IMR-90 (cell line): ENCODE results near the gene FHL5. TPM values are rescaled to one million over a fixed set of nuclear protein-coding genes. Genes with fewer than 3 reads are reported as not detected.

Experiments
- ATAC-seq: fragments of 200-7000 bp; cut with Tn5 transposase; 2 replicates; pipeline ENCODE4 v1.9.1; 2020; ENCODE audit warnings: low read depth, mild to moderate bottlenecking, moderate library complexity
- BruUV-seq: library from RNA; stranded (reverse); fragments of 400-500 nt; replicated peaks from 2 replicates; lab custom pipeline; 2021; lab: Mats Ljungman, UMichigan
- CTCF ChIA-PET: fragments of 300-600 bp; formaldehyde crosslinking; extraction: SDS; loops from one replicate; lab custom pipeline; 2021; ENCODE audit warnings: antibody characterized with exemption; lab: Yijun Ruan, JAX
- POLR2A ChIA-PET: fragments of 300-600 bp; sonication (Branson Sonifier 250); formaldehyde crosslinking; loops from one replicate; lab custom pipeline; 2022; ENCODE audit warnings: antibody characterized with exemption; ENCODE audit not compliant: unreplicated experiment; lab: Charles Lee
- DNase-seq: peaks from one replicate; pipeline ENCODE4 v3.0.0; 2013
- H2AFZ ChIP-seq: replicated peaks from 2 replicates; pipeline ENCODE3; 2013; ENCODE audit warnings: low read length, mild to moderate bottlenecking; ENCODE audit not compliant: poor library complexity
- H2AK5ac ChIP-seq: 2 replicates; pipeline ENCODE4 v1.6.1; 2013; ENCODE audit warnings: low read depth, low read length, inconsistent platforms
- H2AK9ac ChIP-seq: replicated peaks from 2 replicates; pipeline ENCODE3; 2013; ENCODE audit warnings: mild to moderate bottlenecking, low read depth, low read length, moderate library complexity; ENCODE audit not compliant: poor library complexity
- H2BK120ac ChIP-seq: 2 replicates; pipeline ENCODE4 v1.6.1; 2013; ENCODE audit warnings: low read depth, low read length, inconsistent platforms
- H2BK15ac ChIP-seq: 3 replicates; pipeline ENCODE4 v1.6.1; 2013; ENCODE audit warnings: low read depth, low read length, inconsistent platforms
- H2BK20ac ChIP-seq: 2 replicates; pipeline ENCODE4 v1.6.1; 2013; ENCODE audit warnings: low read depth, mild to moderate bottlenecking, inconsistent platforms, low read length, moderate library complexity
- H2BK5ac ChIP-seq: 2 replicates; pipeline ENCODE4 v1.6.1; 2013; ENCODE audit warnings: mild to moderate bottlenecking, low read depth, low read length, inconsistent platforms; ENCODE audit not compliant: poor library complexity, severe bottlenecking
- H3K14ac ChIP-seq: replicated peaks from 2 replicates; pipeline ENCODE4 v1.6.1; 2013; ENCODE audit warnings: low read depth, low read length, inconsistent platforms
- H3K18ac ChIP-seq: 2 replicates; pipeline ENCODE4 v1.6.1; 2013; ENCODE audit warnings: low read depth, low read length, control low read depth
- H3K23ac ChIP-seq: 2 replicates; pipeline ENCODE4 v1.6.1; 2013; ENCODE audit warnings: low read depth, low read length, inconsistent platforms
- H3K27ac ChIP-seq: 2 replicates; pipeline ENCODE4 v1.5.1; 2013; ENCODE audit warnings: mild to moderate bottlenecking, control low read depth, low read length; ENCODE audit not compliant: insufficient read depth
- H3K27me3 ChIP-seq: 2 replicates; pipeline ENCODE4 v1.6.1; 2013; ENCODE audit warnings: low read length; ENCODE audit not compliant: control insufficient read depth, insufficient read depth
- H3K36me3 ChIP-seq: 2 replicates; pipeline ENCODE4 v1.6.1; 2013; ENCODE audit warnings: low read length, mixed read lengths; ENCODE audit not compliant: control insufficient read depth, insufficient read depth
- H3K4ac ChIP-seq: 2 replicates; pipeline ENCODE4 v1.6.1; 2013; ENCODE audit warnings: low read depth, low read length, inconsistent platforms
- H3K4me1 ChIP-seq: 2 replicates; pipeline ENCODE4 v1.6.1; 2013; ENCODE audit warnings: low read length, mixed read lengths; ENCODE audit not compliant: control insufficient read depth, insufficient read depth
- H3K4me2 ChIP-seq: 2 replicates; pipeline ENCODE4 v1.6.1; 2013; ENCODE audit warnings: low read depth, mild to moderate bottlenecking, control low read depth, low read length, moderate library complexity
- H3K4me3 ChIP-seq: 2 replicates; pipeline ENCODE4 v1.5.1; 2013; ENCODE audit warnings: low read depth, mild to moderate bottlenecking, control low read depth, low read length, moderate library complexity; ENCODE audit not compliant: insufficient read depth
- H3K56ac ChIP-seq: 2 replicates; pipeline ENCODE4 v1.6.1; 2013; ENCODE audit warnings: low read length, inconsistent platforms; ENCODE audit not compliant: insufficient read depth; ENCODE audit errors: extremely low read depth
- H3K79me1 ChIP-seq, 2 experiments: 2 replicates each; pipeline ENCODE4 v1.6.1; 2013; ENCODE audit warnings: low read length in 2 of 2, inconsistent platforms in 1 of 2, low read depth in 1 of 2
- H3K9ac ChIP-seq: 2 replicates; pipeline ENCODE4 v1.6.1; 2013; ENCODE audit warnings: low read depth, low read length, control low read depth
- H3K9me1 ChIP-seq: 2 replicates; pipeline ENCODE4 v1.6.1; 2013; ENCODE audit warnings: low read length, inconsistent platforms; ENCODE audit not compliant: insufficient read depth
- H3K9me3 ChIP-seq: 2 replicates; pipeline ENCODE4 v1.6.1; 2013; ENCODE audit warnings: low read length; ENCODE audit not compliant: control insufficient read depth, insufficient read depth
- H4K20me1 ChIP-seq: 2 replicates; pipeline ENCODE4 v1.6.1; 2013; ENCODE audit warnings: low read length, inconsistent platforms; ENCODE audit not compliant: insufficient read depth
- H4K5ac ChIP-seq: 2 replicates; pipeline ENCODE4 v1.6.1; 2013; ENCODE audit warnings: mild to moderate bottlenecking, low read depth, low read length, control low read depth
- H4K8ac ChIP-seq, 2 experiments: 2 replicates each; pipeline ENCODE4 v1.6.1; 2013; ENCODE audit warnings: low read depth in 2 of 2, low read length in 2 of 2, control low read depth in 1 of 2, inconsistent platforms in 1 of 2
- H4K91ac ChIP-seq: 2 replicates; pipeline ENCODE4 v1.6.1; 2013; ENCODE audit warnings: low read depth, low read length, inconsistent platforms; ENCODE audit not compliant: insufficient read depth
- BHLHE40 ChIP-seq: fragments of 150-350 bp; IDR thresholded peaks from 2 replicates; pipeline ENCODE4 v1.6.1; 2016; ENCODE audit warnings: mild to moderate bottlenecking, low read depth, low read length
- CEBPB ChIP-seq: IDR thresholded peaks from 2 replicates; pipeline ENCODE4 v1.6.1; 2012; ENCODE audit warnings: low read depth, low read length, improper control_type of control experiment
- CHD1 ChIP-seq: IDR thresholded peaks from 2 replicates; pipeline ENCODE4 v1.6.1; 2012; ENCODE audit warnings: low read depth, low read length, improper control_type of control experiment
- FOS ChIP-seq: fragments of 150-350 bp; IDR thresholded peaks from 2 replicates; pipeline ENCODE4 v1.6.1; 2016; ENCODE audit warnings: low read depth, low read length
- MAFK ChIP-seq: IDR thresholded peaks from 2 replicates; pipeline ENCODE4 v1.6.1; 2012; ENCODE audit warnings: low read depth, low read length, improper control_type of control experiment
- MAZ ChIP-seq: IDR thresholded peaks from 2 replicates; pipeline ENCODE4 v1.6.1; 2012; ENCODE audit warnings: low read depth, mild to moderate bottlenecking, low read length, improper control_type of control experiment, moderate library complexity, borderline replicate concordance
- MXI1 ChIP-seq: IDR thresholded peaks from 2 replicates; pipeline ENCODE4 v1.6.1; 2012; ENCODE audit warnings: low read depth, mild to moderate bottlenecking, low read length, moderate library complexity, borderline replicate concordance
- NFE2L2 ChIP-seq: fragments of 150-350 bp; IDR thresholded peaks from 2 replicates; pipeline ENCODE4 v1.6.1; 2016; ENCODE audit warnings: low read depth, mild to moderate bottlenecking, low read length
- POLR2A ChIP-seq: IDR thresholded peaks from 2 replicates; pipeline ENCODE4 v1.6.1; 2012; ENCODE audit warnings: mild to moderate bottlenecking, low read depth, low read length
- RAD21 ChIP-seq: IDR thresholded peaks from 2 replicates; pipeline ENCODE4 v1.6.1; 2012; ENCODE audit warnings: low read length, improper control_type of control experiment
- RCOR1 ChIP-seq: IDR thresholded peaks from 2 replicates; pipeline ENCODE4 v1.6.1; 2012; ENCODE audit warnings: mild to moderate bottlenecking, low read length, improper control_type of control experiment; ENCODE audit not compliant: insufficient replicate concordance
- RFX5 ChIP-seq: IDR thresholded peaks from 2 replicates; pipeline ENCODE4 v1.8.0; 2012; ENCODE audit warnings: low read depth, mild to moderate bottlenecking, low read length, moderate library complexity
- SMC3 ChIP-seq: fragments of 150-350 bp; IDR thresholded peaks from 2 replicates; pipeline ENCODE4 v1.6.1; 2016; ENCODE audit warnings: low read depth, mild to moderate bottlenecking, antibody characterized with exemption, low read length, moderate library complexity
- USF2 ChIP-seq: fragments of 150-350 bp; IDR thresholded peaks from 2 replicates; pipeline ENCODE4 v1.6.1; 2017; ENCODE audit warnings: mild to moderate bottlenecking, antibody characterized with exemption, low read length, low read depth
- WGBS, 2 experiments: methylation state at CpG; one replicate each; pipeline versions ENCODE4 v1.1.5 to v1.1.7; 2013; ENCODE audit warnings: missing lambda C conversion rate in 2 of 2; ENCODE audit not compliant: insufficient read length in 1 of 2; ENCODE audit errors: extremely low coverage in 2 of 2; 5-methylcytosine and 5-hydroxymethylcytosine counted together
- dilution Hi-C: fragments of 300-500 bp; cut with HindIII; formaldehyde crosslinking; loops from one replicate; pipeline ENCODE4 v1.14.3; 2018; ENCODE audit warnings: low sequenced_read_pairs; ENCODE audit not compliant: unreplicated experiment
- in situ Hi-C: fragments of 300-500 bp; cut with MboI; formaldehyde crosslinking; loops from 3 replicates; pipeline ENCODE4 v1.14.3; 2019; ENCODE audit warnings: low sequenced_read_pairs, inconsistent platforms, mixed read lengths
- intact Hi-C: fragments of 100-400 bp; cut with micrococcal nuclease; formaldehyde crosslinking; loops from 2 replicates; pipeline ENCODE4 v1.10.0; 2022
- polyA plus RNA-seq, 3 experiments: library from polyadenylated mRNA; depleted of rRNA; stranded (reverse); fragments of >200 nt; gene quantifications; 2 replicates each; pipeline ENCODE4 v1.2.3, GENCODE V29; 2012; ENCODE audit warnings: low replicate concordance in 1 of 3
- total RNA-seq: library from RNA; depleted of rRNA; stranded (reverse); fragments of >200 nt; gene quantifications from 2 replicates; pipeline ENCODE4 v1.2.3, GENCODE V29; 2012
- TF ChIP-seq, protein P1 (sequence below): fragments of 150-350 bp; IDR thresholded peaks from 2 replicates; pipeline ENCODE4 v1.6.1; 2016; ENCODE audit warnings: low read depth, mild to moderate bottlenecking, low read length, moderate library complexity, borderline replicate concordance
- TF ChIP-seq, protein P2 (sequence below): conservative IDR thresholded peaks from 2 replicates; pipeline ENCODE4 v1.5.1; 2012; ENCODE audit warnings: mild to moderate bottlenecking, low read depth, low read length, improper control_type of control experiment

Gene FHL5
- total and polyA plus RNA-seq, 2 of the 4 experiments (the other 2 are of a cell fraction), result not detected

- Histone ChIP-seq H3K36me3 (no peaks in the 10 kb centered on the region), H3K23ac (no peak overlapping the region), H3K14ac (no peak overlapping the region), H4K20me1 (no peaks in the 10 kb centered on the region), H3K4me2 (no peak overlapping the region), H3K79me1 (no peaks in the 10 kb centered on the region), H2AK9ac (no peak overlapping the region), H3K27ac (no peak overlapping the region), H2BK20ac (no peak overlapping the region), H3K4me3 (no peak overlapping the region), H2AK5ac (no peak overlapping the region), H3K9me1 (no peaks in the 10 kb centered on the region), H4K8ac (no peak overlapping the region), H2AFZ (no peak overlapping the region), H3K9me3 (no peaks in the 10 kb centered on the region), H3K18ac (no peak overlapping the region), H2BK5ac (no peak overlapping the region), H2BK15ac (no peak overlapping the region), H3K9ac (no peak overlapping the region), H3K4ac (no peak overlapping the region), H3K4me1 (no peaks in the 10 kb centered on the region), H3K27me3 (no peaks in the 10 kb centered on the region), H4K91ac (no peak overlapping the region), H4K5ac (no peak overlapping the region), H3K56ac (no peak overlapping the region), H2BK120ac (no peak overlapping the region)
- no CpG with 5 or more reads among the region's 1 CpG for WGBS, 2 experiments
- CTCF ChIA-PET, result interaction anchor here (0.6 kb wide), 2 partner anchors 11 to 46 kb away, joined by 3 read pairs; no protein-coding TSS in a partner anchor
- BruUV-seq, result no TSS peak
- intact Hi-C loops (no loop called here), in situ Hi-C loops (no loop called here), dilution Hi-C loops (no loop called here)
- no peak for DNase-seq
- no peak for ATAC-seq
- no peak for TF ChIP-seq CHD1
- TF ChIP-seq RCOR1, result no peak
- TF ChIP-seq FOS, result no peak
- no peak for TF ChIP-seq USF2
- TF ChIP-seq RFX5, result no peak
- TF ChIP-seq MAZ, result no peak
- no peak for TF ChIP-seq BHLHE40
- TF ChIP-seq NFE2L2, result no peak
- TF ChIP-seq, protein P1, sequence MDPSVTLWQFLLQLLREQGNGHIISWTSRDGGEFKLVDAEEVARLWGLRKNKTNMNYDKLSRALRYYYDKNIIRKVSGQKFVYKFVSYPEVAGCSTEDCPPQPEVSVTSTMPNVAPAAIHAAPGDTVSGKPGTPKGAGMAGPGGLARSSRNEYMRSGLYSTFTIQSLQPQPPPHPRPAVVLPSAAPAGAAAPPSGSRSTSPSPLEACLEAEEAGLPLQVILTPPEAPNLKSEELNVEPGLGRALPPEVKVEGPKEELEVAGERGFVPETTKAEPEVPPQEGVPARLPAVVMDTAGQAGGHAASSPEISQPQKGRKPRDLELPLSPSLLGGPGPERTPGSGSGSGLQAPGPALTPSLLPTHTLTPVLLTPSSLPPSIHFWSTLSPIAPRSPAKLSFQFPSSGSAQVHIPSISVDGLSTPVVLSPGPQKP, result no peak
- TF ChIP-seq, protein P2, sequence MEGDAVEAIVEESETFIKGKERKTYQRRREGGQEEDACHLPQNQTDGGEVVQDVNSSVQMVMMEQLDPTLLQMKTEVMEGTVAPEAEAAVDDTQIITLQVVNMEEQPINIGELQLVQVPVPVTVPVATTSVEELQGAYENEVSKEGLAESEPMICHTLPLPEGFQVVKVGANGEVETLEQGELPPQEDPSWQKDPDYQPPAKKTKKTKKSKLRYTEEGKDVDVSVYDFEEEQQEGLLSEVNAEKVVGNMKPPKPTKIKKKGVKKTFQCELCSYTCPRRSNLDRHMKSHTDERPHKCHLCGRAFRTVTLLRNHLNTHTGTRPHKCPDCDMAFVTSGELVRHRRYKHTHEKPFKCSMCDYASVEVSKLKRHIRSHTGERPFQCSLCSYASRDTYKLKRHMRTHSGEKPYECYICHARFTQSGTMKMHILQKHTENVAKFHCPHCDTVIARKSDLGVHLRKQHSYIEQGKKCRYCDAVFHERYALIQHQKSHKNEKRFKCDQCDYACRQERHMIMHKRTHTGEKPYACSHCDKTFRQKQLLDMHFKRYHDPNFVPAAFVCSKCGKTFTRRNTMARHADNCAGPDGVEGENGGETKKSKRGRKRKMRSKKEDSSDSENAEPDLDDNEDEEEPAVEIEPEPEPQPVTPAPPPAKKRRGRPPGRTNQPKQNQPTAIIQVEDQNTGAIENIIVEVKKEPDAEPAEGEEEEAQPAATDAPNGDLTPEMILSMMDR, result no peak
- no peak for TF ChIP-seq MAFK
- no peak for TF ChIP-seq POLR2A
- TF ChIP-seq SMC3, result no peak
- no peak for TF ChIP-seq RAD21
- no peak for TF ChIP-seq MXI1
- TF ChIP-seq CEBPB, result no peak
- POLR2A ChIA-PET, result no interaction called here
These were observed 88.9 kb downstream of the FHL5 start for GRCh38 chr6:96651816-96652215.
